OCI-LY3 (cell line): ENCODE measurements around the gene NEK2.

Experiments
- EZH2phosphoT487 ChIP-seq: fragments of 200-600 bp; shearing (Covaris generic); IDR thresholded peaks from 2 replicates; pipeline ENCODE4 v1.6.1; 2018; ENCODE audit warnings: antibody characterized with exemption, mixed run types, low read depth
- TF ChIP-seq, protein P1 (sequence below): fragments of 200-600, 300-600 bp; sonication (generic); IDR thresholded peaks from 2 replicates; pipeline ENCODE4 v1.5.1; 2014; ENCODE audit warnings: antibody characterized with exemption, low read length, low read depth

DNA sequence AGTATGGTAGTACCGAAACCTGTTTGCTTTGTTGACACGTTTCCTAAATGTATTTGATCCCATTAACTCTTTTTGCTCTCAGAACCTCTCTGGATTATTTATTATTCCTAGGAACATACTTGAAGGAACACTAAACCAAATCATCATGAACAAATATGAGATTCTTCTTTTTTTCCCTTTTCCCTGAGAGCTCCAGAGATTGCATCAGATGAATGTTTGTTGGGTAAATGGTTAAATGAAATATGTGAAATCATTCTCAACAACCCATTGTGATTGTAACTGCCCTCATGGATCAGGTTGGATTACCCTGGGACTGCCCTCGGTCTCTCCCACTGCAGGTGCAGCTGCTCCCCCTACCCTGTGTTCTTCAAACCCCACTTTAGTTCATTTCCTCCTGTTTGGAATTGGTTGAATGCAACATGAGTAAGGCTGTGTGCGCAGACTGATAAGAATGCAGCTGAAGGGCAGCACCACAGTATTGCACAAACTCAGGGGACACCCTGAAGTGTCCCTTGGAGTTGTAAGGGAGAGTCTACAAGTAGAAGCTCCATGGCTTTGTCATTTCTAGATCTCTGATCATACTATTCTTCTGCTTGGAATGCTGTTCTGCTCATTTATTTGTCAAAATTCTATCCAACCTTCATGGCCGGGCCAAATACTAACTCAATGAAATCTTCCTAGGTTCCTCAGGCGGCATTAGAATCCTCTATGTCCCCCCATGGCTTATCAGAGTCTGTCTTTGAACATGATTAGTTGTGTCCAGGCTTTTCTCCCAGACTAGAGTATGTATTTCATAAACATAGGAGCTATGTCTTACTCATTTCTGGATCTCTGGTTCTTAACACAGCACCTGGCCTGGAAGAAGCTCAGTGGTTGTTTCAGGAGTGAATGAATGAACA is 47.1 kb upstream of the NEK2 start:
- TF ChIP-seq, protein P1, sequence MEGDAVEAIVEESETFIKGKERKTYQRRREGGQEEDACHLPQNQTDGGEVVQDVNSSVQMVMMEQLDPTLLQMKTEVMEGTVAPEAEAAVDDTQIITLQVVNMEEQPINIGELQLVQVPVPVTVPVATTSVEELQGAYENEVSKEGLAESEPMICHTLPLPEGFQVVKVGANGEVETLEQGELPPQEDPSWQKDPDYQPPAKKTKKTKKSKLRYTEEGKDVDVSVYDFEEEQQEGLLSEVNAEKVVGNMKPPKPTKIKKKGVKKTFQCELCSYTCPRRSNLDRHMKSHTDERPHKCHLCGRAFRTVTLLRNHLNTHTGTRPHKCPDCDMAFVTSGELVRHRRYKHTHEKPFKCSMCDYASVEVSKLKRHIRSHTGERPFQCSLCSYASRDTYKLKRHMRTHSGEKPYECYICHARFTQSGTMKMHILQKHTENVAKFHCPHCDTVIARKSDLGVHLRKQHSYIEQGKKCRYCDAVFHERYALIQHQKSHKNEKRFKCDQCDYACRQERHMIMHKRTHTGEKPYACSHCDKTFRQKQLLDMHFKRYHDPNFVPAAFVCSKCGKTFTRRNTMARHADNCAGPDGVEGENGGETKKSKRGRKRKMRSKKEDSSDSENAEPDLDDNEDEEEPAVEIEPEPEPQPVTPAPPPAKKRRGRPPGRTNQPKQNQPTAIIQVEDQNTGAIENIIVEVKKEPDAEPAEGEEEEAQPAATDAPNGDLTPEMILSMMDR, result no peak
- no peak for TF ChIP-seq EZH2phosphoT487
